ENCODE results near the gene RHOV.

RHOV gene

DNA sequence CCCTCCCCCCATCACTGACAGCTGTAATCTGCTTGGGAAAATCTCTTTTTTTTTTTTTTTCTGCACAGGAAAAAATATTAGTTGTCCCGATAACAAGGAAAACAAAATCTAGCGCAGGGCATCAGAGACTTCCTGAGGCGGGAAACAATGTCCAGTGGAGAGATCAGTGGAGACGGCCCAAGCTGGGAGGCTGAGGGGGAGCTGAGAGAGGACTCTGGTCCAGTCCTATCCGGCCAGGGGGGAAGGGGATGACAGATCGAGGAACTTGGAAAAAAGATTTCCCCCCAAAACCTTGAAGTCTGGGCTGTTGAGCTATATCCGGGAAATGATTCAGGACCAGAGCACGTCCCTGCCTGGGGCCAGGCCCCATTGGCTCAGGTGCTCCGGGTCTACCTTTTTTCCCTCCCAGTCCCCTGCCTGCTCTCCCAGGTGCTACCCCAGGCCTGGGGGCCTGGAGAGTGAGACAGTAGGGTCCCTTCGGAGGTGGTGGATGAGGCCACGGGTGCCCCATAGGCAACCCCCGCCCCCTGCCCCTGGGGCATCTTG is 41.2 kb upstream of the RHOV start:
- Histone ChIP-seq H3K4me3 (ENCODE audit: low read depth, low read length) (no peak overlapping the region), H4K12ac (ENCODE audit: low read depth, low read length) (no peak overlapping the region), H3K79me2 (ENCODE audit: control insufficient read depth, insufficient read depth, low read length, poor library complexity) (no peaks in the 10 kb centered on the region), H2BK120ac (ENCODE audit: insufficient read depth, low read length, poor library complexity) (no peak overlapping the region), H3K79me1 (ENCODE audit: low read length) (no peaks in the 10 kb centered on the region), H3K14ac (ENCODE audit: low read length) (no peak overlapping the region), H3K23ac (ENCODE audit: low read length) (no peak overlapping the region), H2BK5ac (ENCODE audit: low read depth, low read length, poor library complexity) (no peak overlapping the region), H3K27ac (ENCODE audit: low read depth, low read length) (no peak overlapping the region), H4K8ac (ENCODE audit: low read depth, low read length) (no peak overlapping the region), H2BK12ac (ENCODE audit: low read length) (no peak overlapping the region), H4K91ac (ENCODE audit: low read depth, low read length) (no peak overlapping the region), H3K9ac (ENCODE audit: low read length) (no peak overlapping the region), H2AFZ (ENCODE audit: insufficient read depth, low read length, poor library complexity) (no peak overlapping the region), H3K4ac (ENCODE audit: low read depth, low read length) (no peak overlapping the region), H3K4me2 (ENCODE audit: low read length) (no peak overlapping the region), H3K18ac (ENCODE audit: low read length) (no peak overlapping the region), H2AK5ac (ENCODE audit: low read length) (no peak overlapping the region), H3K27me3 (ENCODE audit: insufficient read depth, low read length) (no peaks in the 10 kb centered on the region), H3K4me1 (ENCODE audit: control insufficient read depth in 1 of 2, insufficient read depth in 2 of 2, low read length in 2 of 2) (peaks cover 2 to 9% of the 10 kb centered on the region in 2 experiments), H3K9me3 (ENCODE audit: insufficient read depth, low read depth, low read length) (peaks cover 5% of the 10 kb centered on the region), H3K36me3 (ENCODE audit: control insufficient read depth in 1 of 2, insufficient read depth in 2 of 2, low read length in 2 of 2) (no peaks in the 10 kb centered on the region)
- no CpG with 5 or more reads among the region's 12 CpGs for WGBS (ENCODE audit: extremely low coverage, insufficient coverage, insufficient read length)
- no peak for DNase-seq

DNA sequence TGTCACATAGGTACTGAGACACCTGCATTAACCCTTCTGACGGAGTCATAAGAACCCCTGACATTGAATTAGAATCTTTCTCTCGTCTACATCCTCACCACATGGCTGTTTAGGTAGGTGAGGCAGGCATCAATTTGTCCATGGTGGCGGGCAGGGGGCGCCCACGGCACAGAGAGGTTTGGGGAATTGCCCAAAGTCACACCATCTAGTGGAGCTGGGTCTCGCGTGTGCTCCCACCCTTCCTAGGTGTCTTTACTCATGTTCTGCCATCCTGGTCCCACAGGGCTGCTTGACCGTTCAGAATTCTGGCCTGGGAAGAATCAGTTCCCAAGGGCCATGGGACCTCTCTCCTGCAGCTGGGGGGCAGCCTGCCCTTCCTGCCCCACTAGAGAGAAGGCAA is 40.5 kb upstream of the RHOV start:
- peaks cover 5% of the 10 kb centered on the region for H3K9me3 ChIP-seq (ENCODE audit: insufficient read depth, low read depth, low read length)
- H4K8ac ChIP-seq (ENCODE audit: low read depth, low read length) = no peak overlapping the region
- no CpG with 5 or more reads among the region's 8 CpGs for WGBS (ENCODE audit: extremely low coverage, insufficient coverage, insufficient read length)

GRCh38 chr15:40914013-40914412 is 40.0 kb upstream of the RHOV start:
- H4K12ac ChIP-seq (ENCODE audit: low read depth, low read length) = no peak overlapping the region
- H3K27ac ChIP-seq (ENCODE audit: low read depth, low read length) = no peak overlapping the region
- no peak overlapping the region for H4K91ac ChIP-seq (ENCODE audit: low read depth, low read length)
- no peak overlapping the region for H4K8ac ChIP-seq (ENCODE audit: low read depth, low read length)
- no peaks in the 10 kb centered on the region for H3K27me3 ChIP-seq (ENCODE audit: insufficient read depth, low read length)
- H3K23ac ChIP-seq (ENCODE audit: low read length) = peak overlapping the region; percentile 23
- H3K4me2 ChIP-seq (ENCODE audit: low read length) = no peak overlapping the region
- H3K4me1 ChIP-seq (ENCODE audit: control insufficient read depth in 1 of 2, insufficient read depth in 2 of 2, low read length in 2 of 2) = peaks cover 2 to 6% of the 10 kb centered on the region in 2 experiments
- H2BK120ac ChIP-seq (ENCODE audit: insufficient read depth, low read length, poor library complexity) = no peak overlapping the region
- no peak overlapping the region for H3K14ac ChIP-seq (ENCODE audit: low read length)
- no CpG with 5 or more reads among the region's 12 CpGs for WGBS (ENCODE audit: extremely low coverage, insufficient coverage, insufficient read length)
- DNase-seq = no peak
- no peak overlapping the region for H2BK12ac ChIP-seq (ENCODE audit: low read length)
- no peak overlapping the region for H3K18ac ChIP-seq (ENCODE audit: low read length)
- no peak overlapping the region for H3K4ac ChIP-seq (ENCODE audit: low read depth, low read length)
- H3K79me1 ChIP-seq (ENCODE audit: low read length) = no peaks in the 10 kb centered on the region
- no peak overlapping the region for H2AK5ac ChIP-seq (ENCODE audit: low read length)
- no peaks in the 10 kb centered on the region for H3K79me2 ChIP-seq (ENCODE audit: control insufficient read depth, insufficient read depth, low read length, poor library complexity)
- no peak overlapping the region for H2AFZ ChIP-seq (ENCODE audit: insufficient read depth, low read length, poor library complexity)
- H3K9me3 ChIP-seq (ENCODE audit: insufficient read depth, low read depth, low read length) = peaks cover 5% of the 10 kb centered on the region
- peak overlapping the region; percentile 56 for H3K4me3 ChIP-seq (ENCODE audit: low read depth, low read length)
- H2BK5ac ChIP-seq (ENCODE audit: low read depth, low read length, poor library complexity) = no peak overlapping the region
- no peak overlapping the region for H3K9ac ChIP-seq (ENCODE audit: low read length)
- H3K36me3 ChIP-seq (ENCODE audit: control insufficient read depth in 1 of 2, insufficient read depth in 2 of 2, low read length in 2 of 2) = no peaks in the 10 kb centered on the region

More for the DNA sequence above, 40.5 kb upstream of the RHOV start:
- Histone ChIP-seq H3K4me1 (ENCODE audit: control insufficient read depth in 1 of 2, insufficient read depth in 2 of 2, low read length in 2 of 2) (peaks cover 2 to 9% of the 10 kb centered on the region in 2 experiments), H3K79me2 (ENCODE audit: control insufficient read depth, insufficient read depth, low read length, poor library complexity) (no peaks in the 10 kb centered on the region), H3K23ac (ENCODE audit: low read length) (no peak overlapping the region), H3K27ac (ENCODE audit: low read depth, low read length) (no peak overlapping the region), H4K12ac (ENCODE audit: low read depth, low read length) (no peak overlapping the region), H3K9ac (ENCODE audit: low read length) (no peak overlapping the region), H3K4me3 (ENCODE audit: low read depth, low read length) (no peak overlapping the region), H3K4ac (ENCODE audit: low read depth, low read length) (no peak overlapping the region), H2BK120ac (ENCODE audit: insufficient read depth, low read length, poor library complexity) (no peak overlapping the region), H3K27me3 (ENCODE audit: insufficient read depth, low read length) (no peaks in the 10 kb centered on the region), H2BK12ac (ENCODE audit: low read length) (no peak overlapping the region), H3K36me3 (ENCODE audit: control insufficient read depth in 1 of 2, insufficient read depth in 2 of 2, low read length in 2 of 2) (no peaks in the 10 kb centered on the region), H2AFZ (ENCODE audit: insufficient read depth, low read length, poor library complexity) (no peak overlapping the region), H2AK5ac (ENCODE audit: low read length) (no peak overlapping the region), H3K4me2 (ENCODE audit: low read length) (no peak overlapping the region), H2BK5ac (ENCODE audit: low read depth, low read length, poor library complexity) (no peak overlapping the region), H3K18ac (ENCODE audit: low read length) (no peak overlapping the region), H3K79me1 (ENCODE audit: low read length) (no peaks in the 10 kb centered on the region), H4K91ac (ENCODE audit: low read depth, low read length) (no peak overlapping the region), H3K14ac (ENCODE audit: low read length) (no peak overlapping the region)
- no peak for DNase-seq

- Histone ChIP-seq H3K23ac (ENCODE audit: low read length) (no peak overlapping the region), H3K27me3 (ENCODE audit: insufficient read depth, low read length) (no peaks in the 10 kb centered on the region), H3K18ac (ENCODE audit: low read length) (no peak overlapping the region), H3K79me1 (ENCODE audit: low read length) (no peaks in the 10 kb centered on the region), H3K27ac (ENCODE audit: low read depth, low read length) (no peak overlapping the region), H2BK120ac (ENCODE audit: insufficient read depth, low read length, poor library complexity) (no peak overlapping the region), H3K14ac (ENCODE audit: low read length) (no peak overlapping the region), H3K4ac (ENCODE audit: low read depth, low read length) (no peak overlapping the region), H3K4me2 (ENCODE audit: low read length) (no peak overlapping the region), H4K8ac (ENCODE audit: low read depth, low read length) (no peak overlapping the region), H4K91ac (ENCODE audit: low read depth, low read length) (no peak overlapping the region), H2AK5ac (ENCODE audit: low read length) (no peak overlapping the region), H2AFZ (ENCODE audit: insufficient read depth, low read length, poor library complexity) (no peak overlapping the region), H3K79me2 (ENCODE audit: control insufficient read depth, insufficient read depth, low read length, poor library complexity) (no peaks in the 10 kb centered on the region), H3K9ac (ENCODE audit: low read length) (no peak overlapping the region), H2BK12ac (ENCODE audit: low read length) (no peak overlapping the region), H3K4me1 (ENCODE audit: control insufficient read depth in 1 of 2, insufficient read depth in 2 of 2, low read length in 2 of 2) (peaks cover 0 to 2% of the 10 kb centered on the region in 2 experiments), H3K4me3 (ENCODE audit: low read depth, low read length) (no peak overlapping the region), H4K12ac (ENCODE audit: low read depth, low read length) (no peak overlapping the region), H3K9me3 (ENCODE audit: insufficient read depth, low read depth, low read length) (peaks cover 5% of the 10 kb centered on the region), H3K36me3 (ENCODE audit: control insufficient read depth in 1 of 2, insufficient read depth in 2 of 2, low read length in 2 of 2) (no peaks in the 10 kb centered on the region), H2BK5ac (ENCODE audit: low read depth, low read length, poor library complexity) (no peak overlapping the region)
- DNase-seq = no peak
- WGBS (ENCODE audit: extremely low coverage, insufficient coverage, insufficient read length) = no CpG with 5 or more reads among the region's 6 CpGs
Measured at GRCh38 chr15:40912478-40912877, 38.4 kb upstream of the RHOV start.
